ENCODE measurements around the gene SNAP91.
"Not testable (repeated sequence)": the region's sequence is repeated elsewhere in the genome, so short reads cannot be mapped to it uniquely, and the experiment has no call there.

Gene SNAP91

DNA sequence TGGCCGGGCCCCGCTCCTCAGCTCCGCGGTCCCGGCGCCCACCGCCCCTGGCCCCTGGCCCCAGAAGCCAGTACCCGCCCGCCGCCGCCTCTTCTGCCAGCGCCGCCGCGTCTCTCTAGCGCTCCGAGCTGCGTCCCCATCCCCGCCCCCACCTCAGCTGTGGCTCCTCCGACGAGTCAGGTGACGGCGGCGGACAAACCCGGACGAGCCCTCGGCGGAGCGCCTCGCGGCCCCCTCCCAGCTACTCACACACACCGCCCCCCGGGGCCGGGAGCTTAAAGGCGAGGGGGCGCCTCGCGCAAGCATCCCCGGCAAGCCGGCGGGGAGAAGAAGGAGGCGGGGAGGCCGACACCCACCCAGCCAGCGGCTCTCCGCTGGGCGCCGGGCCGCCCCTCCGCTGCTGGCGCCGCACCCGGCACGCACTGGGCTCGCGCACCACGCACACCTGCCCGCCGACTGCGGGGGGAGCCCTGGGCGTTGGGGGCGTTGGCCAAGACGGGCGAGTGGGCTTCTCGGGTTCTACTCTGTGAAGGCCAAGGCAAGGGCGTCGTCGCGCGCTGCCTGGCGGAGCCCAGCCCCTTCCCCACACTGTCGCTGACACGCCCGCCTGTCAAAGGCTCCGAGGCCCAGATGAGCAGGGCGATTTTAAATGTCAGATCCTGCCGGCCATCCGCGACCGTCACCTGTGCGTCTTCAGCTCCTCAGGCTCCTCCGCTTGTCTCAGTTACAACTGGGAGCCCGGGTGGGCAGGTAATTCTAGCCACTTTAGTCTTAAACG is at the start of gene SNAP91:
TSS of gene SNAP91 (minus strand) at position 132 of the 778 bp plus-strand sequence. CDS start 1,174 bp downstream, outside the sequence.
- TF ChIP-seq ZFX (IDR thresholded peaks at IDR 0.05; ENCODE audit: borderline replicate concordance), result no peak
- TF ChIP-seq, protein P1, sequence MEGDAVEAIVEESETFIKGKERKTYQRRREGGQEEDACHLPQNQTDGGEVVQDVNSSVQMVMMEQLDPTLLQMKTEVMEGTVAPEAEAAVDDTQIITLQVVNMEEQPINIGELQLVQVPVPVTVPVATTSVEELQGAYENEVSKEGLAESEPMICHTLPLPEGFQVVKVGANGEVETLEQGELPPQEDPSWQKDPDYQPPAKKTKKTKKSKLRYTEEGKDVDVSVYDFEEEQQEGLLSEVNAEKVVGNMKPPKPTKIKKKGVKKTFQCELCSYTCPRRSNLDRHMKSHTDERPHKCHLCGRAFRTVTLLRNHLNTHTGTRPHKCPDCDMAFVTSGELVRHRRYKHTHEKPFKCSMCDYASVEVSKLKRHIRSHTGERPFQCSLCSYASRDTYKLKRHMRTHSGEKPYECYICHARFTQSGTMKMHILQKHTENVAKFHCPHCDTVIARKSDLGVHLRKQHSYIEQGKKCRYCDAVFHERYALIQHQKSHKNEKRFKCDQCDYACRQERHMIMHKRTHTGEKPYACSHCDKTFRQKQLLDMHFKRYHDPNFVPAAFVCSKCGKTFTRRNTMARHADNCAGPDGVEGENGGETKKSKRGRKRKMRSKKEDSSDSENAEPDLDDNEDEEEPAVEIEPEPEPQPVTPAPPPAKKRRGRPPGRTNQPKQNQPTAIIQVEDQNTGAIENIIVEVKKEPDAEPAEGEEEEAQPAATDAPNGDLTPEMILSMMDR (IDR thresholded peaks at IDR 0.05), result peak; percentile 13; the same call in 1 of the 2 replicates
- H3K27ac ChIP-seq, result peak within 1 kb of the TSS; percentile 57

DNA sequence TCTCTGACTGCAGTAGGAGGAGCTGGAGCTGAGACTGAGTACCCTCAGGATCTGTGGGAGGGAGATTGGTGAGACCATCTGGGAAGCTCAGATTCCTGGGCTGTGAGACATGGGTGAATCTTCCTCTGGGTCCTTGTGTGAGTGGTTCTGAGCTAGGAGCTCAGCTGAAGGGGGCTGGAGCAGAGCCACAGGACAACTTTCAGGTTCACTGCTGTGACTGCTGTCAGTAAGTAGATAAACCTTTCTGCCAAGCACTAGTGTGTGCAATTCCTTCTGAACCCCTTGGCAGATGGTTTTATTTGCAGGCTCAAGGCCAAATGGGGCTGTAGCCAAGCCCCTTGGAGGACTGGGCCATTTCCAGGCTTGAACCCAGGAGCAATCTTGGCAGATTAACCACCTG is 49.6 kb upstream of the SNAP91 start:
- TF ChIP-seq ZFX (IDR thresholded peaks at IDR 0.05; ENCODE audit: borderline replicate concordance), result no peak
- TF ChIP-seq, protein P1 (IDR thresholded peaks at IDR 0.05), result no peak
- no peak overlapping the region for H3K27ac ChIP-seq

DNA sequence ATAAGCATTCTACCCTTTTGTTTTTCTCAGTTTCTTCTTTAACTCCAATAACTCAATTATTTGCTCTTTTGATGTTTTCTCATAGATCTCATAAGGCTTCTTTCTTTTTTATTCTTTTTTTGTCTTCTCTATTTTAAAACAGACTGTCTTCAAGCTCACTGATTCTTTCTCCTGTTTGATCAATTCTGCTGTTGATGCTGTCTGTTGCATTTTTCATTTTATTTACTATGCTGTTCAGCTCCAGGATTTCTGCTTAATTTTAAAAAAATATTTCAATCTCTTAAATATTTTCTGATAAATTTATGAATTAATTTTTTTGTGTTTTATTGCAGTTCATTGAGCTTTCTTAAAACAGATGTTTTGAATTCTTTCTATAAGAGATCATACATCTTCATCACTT is 48.1 kb upstream of the SNAP91 start:
- no peak for TF ChIP-seq ZFX (IDR thresholded peaks at IDR 0.05; ENCODE audit: borderline replicate concordance)
- TF ChIP-seq, protein P1 (IDR thresholded peaks at IDR 0.05), result no peak
- no peak overlapping the region for H3K27ac ChIP-seq

GRCh38 chr6:83756565-83756964 is 47.7 kb upstream of the SNAP91 start:
- TF ChIP-seq, protein P1 (IDR thresholded peaks at IDR 0.05), result no peak
- TF ChIP-seq ZFX (IDR thresholded peaks at IDR 0.05; ENCODE audit: borderline replicate concordance), result no peak
- no peak overlapping the region for H3K27ac ChIP-seq

- not testable (repeated sequence) for H3K27ac ChIP-seq
Observed at GRCh38 chr6:83752375-83752774, 43.5 kb upstream of the SNAP91 start.

GRCh38 chr6:83741089-83741488 is 32.2 kb upstream of the SNAP91 start:
- no peak for TF ChIP-seq ZFX (IDR thresholded peaks at IDR 0.05; ENCODE audit: borderline replicate concordance)
- TF ChIP-seq, protein P1 (IDR thresholded peaks at IDR 0.05), result no peak
- no peak overlapping the region for H3K27ac ChIP-seq

DNA sequence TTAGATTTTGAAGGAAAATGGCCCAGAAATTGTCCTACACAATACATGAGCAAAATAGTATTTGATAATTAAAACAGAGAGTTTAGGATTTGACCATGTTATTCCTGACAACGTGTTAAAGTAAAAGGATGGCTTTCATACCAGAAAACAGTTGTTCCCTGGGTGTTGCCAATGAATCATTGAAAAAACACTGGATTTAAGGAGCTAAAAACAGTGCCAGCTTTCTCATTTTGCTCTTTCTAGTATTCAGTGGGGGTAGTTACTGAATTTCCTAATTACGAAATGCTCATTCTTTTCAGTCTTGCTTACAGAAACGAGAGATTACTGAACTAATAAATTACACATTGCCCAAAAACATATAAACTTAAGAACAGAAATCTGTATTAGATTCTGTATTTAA is 26.6 kb upstream of the SNAP91 start:
- H3K27ac ChIP-seq, result no peak overlapping the region
- TF ChIP-seq ZFX (IDR thresholded peaks at IDR 0.05; ENCODE audit: borderline replicate concordance), result no peak
- TF ChIP-seq, protein P1 (IDR thresholded peaks at IDR 0.05), result no peak
